Suprapubic skin (tissue), 4 donors: ENCODE results near the gene CEP63. TPM values are rescaled to one million over a fixed set of nuclear protein-coding genes. Genes with fewer than 3 reads are reported as not detected.
A peak's percentile ranks its signal among the peaks of the same experiment; 100 is the strongest.

Experiments used
- DNase-seq, 2 donors: peaks; one replicate each; pipeline ENCODE4 v3.0.0-alpha.2; 2019; ENCODE audit warnings: low spot score in 2 of 2
- H3K27ac ChIP-seq: fragments of 200-600 bp; sonication (generic); one replicate; pipeline ENCODE4 v1.5.1; 2019
- H3K27me3 ChIP-seq: fragments of 200-600 bp; sonication (generic); one replicate; pipeline ENCODE4 v1.5.1; 2019
- H3K36me3 ChIP-seq: fragments of 200-600 bp; sonication (generic); one replicate; pipeline ENCODE4 v1.5.1; 2019
- H3K4me1 ChIP-seq: fragments of 200-600 bp; sonication (generic); one replicate; pipeline ENCODE4 v1.5.1; 2019
- H3K4me3 ChIP-seq: fragments of 200-600 bp; sonication (generic); one replicate; pipeline ENCODE4 v1.5.1; 2019; ENCODE audit warnings: mild to moderate bottlenecking
- H3K9me3 ChIP-seq: fragments of 200-600 bp; sonication (generic); one replicate; pipeline ENCODE4 v1.5.1; 2019
- EP300 ChIP-seq: sonication (generic); formaldehyde crosslinking; IDR thresholded peaks from one replicate; pipeline ENCODE4 v1.6.1; 2017; ENCODE audit warnings: antibody characterized with exemption
- POLR2A ChIP-seq, 2 donors: fragments of 450-650 bp; IDR thresholded peaks; one replicate each; pipeline ENCODE4 v1.6.1; 2017; ENCODE audit warnings: antibody characterized with exemption in 2 of 2, mild to moderate bottlenecking in 2 of 2, moderate library complexity in 2 of 2
- POLR2AphosphoS5 ChIP-seq, 3 donors: sonication (generic); formaldehyde crosslinking; IDR thresholded peaks; one replicate each; pipeline ENCODE4 v1.6.1; 2017; ENCODE audit warnings: antibody characterized with exemption in 3 of 3
- WGBS: methylation state at CpG from one replicate; pipeline ENCODE4 v1.1.5; 2018; 5-methylcytosine and 5-hydroxymethylcytosine counted together
- total RNA-seq, 4 donors: library from RNA; depleted of rRNA; stranded (reverse); fragments of >200 nt; gene quantifications; one replicate each; pipeline ENCODE4 v1.1.0, GENCODE V29; 2016
- TF ChIP-seq, protein P1 (sequence below), 2 donors: fragments of 200-600 bp in 1 of 2; fragments of 450-650 bp in 1 of 2; sonication (generic) in 1 of 2; IDR thresholded peaks; one replicate each; pipeline ENCODE4 v1.5.1; 2016 to 2019; ENCODE audit warnings: antibody characterized with exemption in 2 of 2, mild to moderate bottlenecking in 1 of 2, moderate library complexity in 1 of 2

Gene CEP63
- total RNA-seq, 4 donors from 2014 or later, result 14.1 to 20.8 (median 16.5) TPM

DNA sequence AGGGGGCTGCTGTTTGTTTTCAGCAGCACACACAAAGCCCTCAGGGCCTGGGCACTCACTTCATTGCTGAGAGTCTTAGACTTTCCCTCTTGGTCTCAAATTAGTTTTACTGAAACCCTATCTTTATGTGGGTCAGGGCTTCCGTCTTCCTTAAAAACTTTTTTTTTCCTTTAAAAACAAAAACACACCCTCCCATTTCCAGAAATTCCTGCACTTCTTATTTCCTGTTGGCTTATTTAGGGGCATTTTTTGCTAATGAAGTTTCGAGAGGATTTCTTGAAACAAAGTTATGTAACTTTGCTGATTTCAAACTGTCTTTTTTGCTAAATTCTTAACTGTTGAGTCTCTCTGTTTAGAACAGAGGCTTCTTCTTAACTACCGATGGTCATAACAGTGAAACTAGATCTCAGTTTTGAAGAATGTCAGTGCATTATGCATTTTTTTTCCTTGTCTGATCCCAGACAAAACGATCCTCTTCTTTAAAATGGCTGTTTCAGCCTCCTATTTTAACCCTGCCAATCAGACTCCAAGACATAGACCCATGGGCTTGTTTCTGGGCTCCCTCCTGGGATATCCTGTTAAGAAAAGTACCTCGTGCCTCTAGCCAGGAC is 23.4 kb upstream of the CEP63 start:
- WGBS, result 46% methylated on average over 5 of the region's 5 CpGs

DNA sequence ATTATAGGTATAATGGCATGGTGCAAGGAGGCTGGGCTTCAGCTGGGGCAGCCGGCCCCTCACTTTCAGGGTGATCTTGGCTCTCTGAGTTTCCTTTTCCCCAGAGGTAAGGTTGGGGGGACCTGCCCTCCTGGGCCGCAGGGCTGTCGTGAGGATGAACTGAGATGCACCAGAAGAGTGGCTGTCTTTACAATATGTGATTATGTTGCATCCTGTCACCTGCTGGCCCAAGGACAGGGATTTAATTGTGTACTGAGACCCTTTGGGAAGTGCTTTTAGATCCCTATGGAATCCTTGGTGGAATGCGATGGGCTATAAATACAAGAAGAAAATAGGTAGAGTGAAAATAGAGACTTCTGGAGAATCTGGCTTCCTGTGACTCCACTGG is 22.2 kb upstream of the CEP63 start:
- WGBS, result 56% methylated on average over 4 of the region's 4 CpGs
- peaks cover 36% of the 10 kb centered on the region for H3K4me1 ChIP-seq
- peak overlapping the region; percentile 87 for H3K27ac ChIP-seq
- TF ChIP-seq, protein P1, sequence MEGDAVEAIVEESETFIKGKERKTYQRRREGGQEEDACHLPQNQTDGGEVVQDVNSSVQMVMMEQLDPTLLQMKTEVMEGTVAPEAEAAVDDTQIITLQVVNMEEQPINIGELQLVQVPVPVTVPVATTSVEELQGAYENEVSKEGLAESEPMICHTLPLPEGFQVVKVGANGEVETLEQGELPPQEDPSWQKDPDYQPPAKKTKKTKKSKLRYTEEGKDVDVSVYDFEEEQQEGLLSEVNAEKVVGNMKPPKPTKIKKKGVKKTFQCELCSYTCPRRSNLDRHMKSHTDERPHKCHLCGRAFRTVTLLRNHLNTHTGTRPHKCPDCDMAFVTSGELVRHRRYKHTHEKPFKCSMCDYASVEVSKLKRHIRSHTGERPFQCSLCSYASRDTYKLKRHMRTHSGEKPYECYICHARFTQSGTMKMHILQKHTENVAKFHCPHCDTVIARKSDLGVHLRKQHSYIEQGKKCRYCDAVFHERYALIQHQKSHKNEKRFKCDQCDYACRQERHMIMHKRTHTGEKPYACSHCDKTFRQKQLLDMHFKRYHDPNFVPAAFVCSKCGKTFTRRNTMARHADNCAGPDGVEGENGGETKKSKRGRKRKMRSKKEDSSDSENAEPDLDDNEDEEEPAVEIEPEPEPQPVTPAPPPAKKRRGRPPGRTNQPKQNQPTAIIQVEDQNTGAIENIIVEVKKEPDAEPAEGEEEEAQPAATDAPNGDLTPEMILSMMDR (IDR thresholded peaks at IDR 0.05), result no peak
- H3K36me3 ChIP-seq, result no peaks in the 10 kb centered on the region
- H3K4me3 ChIP-seq, result no peak overlapping the region
- H3K9me3 ChIP-seq, result no peaks in the 10 kb centered on the region
- H3K27me3 ChIP-seq, result no peaks in the 10 kb centered on the region
- no peak for DNase-seq

More for the DNA sequence above, 23.4 kb upstream of the CEP63 start:
- H3K27me3 ChIP-seq, result no peaks in the 10 kb centered on the region
- H3K4me3 ChIP-seq, result no peak overlapping the region
- TF ChIP-seq, protein P1 (IDR thresholded peaks at IDR 0.05), result no peak
- TF ChIP-seq POLR2A (IDR thresholded peaks at IDR 0.05) (no peak), POLR2AphosphoS5 (IDR thresholded peaks at IDR 0.05) (no peak), EP300 (no peak)
- no peaks in the 10 kb centered on the region for H3K36me3 ChIP-seq
- peaks cover 36% of the 10 kb centered on the region for H3K4me1 ChIP-seq
- H3K9me3 ChIP-seq, result no peaks in the 10 kb centered on the region
- DNase-seq, result no peak
- H3K27ac ChIP-seq, result peak overlapping the region; percentile 87

DNA sequence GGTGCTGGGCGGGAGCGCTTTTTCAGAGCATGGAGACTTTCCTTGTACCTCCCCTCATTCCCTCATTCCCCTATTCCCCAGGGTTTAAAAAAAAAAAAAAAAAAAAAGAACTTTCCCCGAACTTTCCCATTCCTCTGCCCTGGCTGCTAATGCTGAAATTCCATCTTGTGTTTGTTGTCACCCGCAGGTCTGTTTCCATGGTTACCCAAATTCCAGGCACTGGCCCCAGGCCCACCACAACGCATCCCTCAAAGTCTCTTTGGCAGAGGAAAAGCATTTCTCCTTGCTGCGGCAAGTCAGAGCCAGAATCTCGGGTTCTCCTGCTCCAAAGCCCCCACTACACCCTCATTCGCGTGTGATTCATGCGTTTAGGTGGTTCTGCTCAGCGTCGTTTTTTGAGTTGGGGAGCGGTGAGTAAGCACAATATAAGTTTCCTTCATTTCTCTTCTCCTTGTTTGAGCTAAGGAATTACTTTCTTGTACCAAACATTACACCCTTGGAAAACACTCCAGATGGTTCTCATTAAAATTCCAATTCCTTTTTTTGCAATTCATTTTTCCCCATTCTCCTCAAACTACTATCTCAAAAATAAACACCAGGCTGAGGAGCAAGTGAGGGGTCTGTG is 21.7 kb upstream of the CEP63 start:
- H3K27me3 ChIP-seq, result no peaks in the 10 kb centered on the region
- H3K9me3 ChIP-seq, result no peaks in the 10 kb centered on the region
- peak in 2 of 3 donors; percentile 34 to 60 for TF ChIP-seq POLR2AphosphoS5 (IDR thresholded peaks at IDR 0.05)
- TF ChIP-seq EP300, result no peak
- no peak for TF ChIP-seq POLR2A (IDR thresholded peaks at IDR 0.05)
- WGBS, result 31% methylated on average over 13 of the region's 13 CpGs
- peak overlapping the region; percentile 87 for H3K27ac ChIP-seq
- no peaks in the 10 kb centered on the region for H3K36me3 ChIP-seq
- peak; percentile 87 to 90 for DNase-seq
- H3K4me1 ChIP-seq, result peaks cover 36% of the 10 kb centered on the region
- no peak overlapping the region for H3K4me3 ChIP-seq

DNA sequence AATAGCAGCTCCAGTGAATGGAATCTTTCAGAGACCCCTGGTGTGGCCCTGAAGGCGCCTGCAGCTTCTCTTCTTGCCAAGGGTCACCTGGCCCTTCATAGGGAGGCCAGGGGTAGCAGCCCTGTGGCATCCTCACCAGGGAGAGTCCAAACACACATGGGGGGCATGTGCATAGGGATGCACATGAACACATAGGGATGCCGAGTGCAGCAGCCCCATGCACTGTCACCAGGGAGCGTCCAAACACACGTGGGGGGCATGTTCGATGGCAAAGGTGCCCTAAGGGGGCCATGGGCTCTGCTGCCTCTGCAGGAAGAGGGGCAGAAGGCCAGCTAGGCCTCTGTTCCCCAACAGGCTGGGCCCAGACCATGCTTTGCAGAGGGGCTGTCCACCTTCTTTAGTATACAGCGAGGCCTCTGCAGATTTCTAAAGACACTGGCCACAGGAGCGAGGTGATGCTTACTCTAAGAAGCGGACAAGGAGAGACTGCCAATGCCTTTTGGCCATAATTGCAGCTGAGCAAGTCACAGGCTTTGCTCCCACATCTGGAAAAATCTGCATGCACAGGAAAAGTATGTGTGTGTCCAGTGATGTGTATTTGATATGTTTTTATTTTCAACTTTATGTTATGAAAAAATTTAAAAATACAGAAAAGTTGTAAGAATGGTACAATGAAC is 21.0 kb upstream of the CEP63 start:
- H3K4me3 ChIP-seq, result no peak overlapping the region
- TF ChIP-seq EP300 (no peak), POLR2AphosphoS5 (IDR thresholded peaks at IDR 0.05) (no peak), POLR2A (IDR thresholded peaks at IDR 0.05) (no peak)
- TF ChIP-seq, protein P1 (IDR thresholded peaks at IDR 0.05), result no peak

DNA sequence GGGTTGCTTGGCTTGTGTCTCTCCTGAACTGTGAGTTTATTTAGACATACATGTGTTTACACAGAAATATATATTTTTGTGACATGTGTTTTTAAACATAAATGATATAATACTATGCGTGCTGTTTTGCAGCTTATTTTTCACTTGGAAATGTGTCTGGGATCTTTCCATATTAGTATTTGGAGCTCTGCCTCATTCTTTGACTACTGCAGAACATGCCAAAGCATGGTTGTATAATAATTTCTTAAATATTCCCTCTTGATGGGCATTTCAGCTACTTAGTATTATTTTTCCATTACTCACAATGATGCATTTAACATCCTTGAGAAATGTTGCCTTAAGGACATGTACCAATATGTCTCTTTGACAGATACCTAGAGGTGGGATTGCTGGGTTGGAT is 19.5 kb upstream of the CEP63 start:
- H3K9me3 ChIP-seq, result no peaks in the 10 kb centered on the region
- no peak for DNase-seq
- H3K36me3 ChIP-seq, result no peaks in the 10 kb centered on the region
- H3K27me3 ChIP-seq, result no peaks in the 10 kb centered on the region
- no peak overlapping the region for H3K4me3 ChIP-seq
- TF ChIP-seq, protein P1 (IDR thresholded peaks at IDR 0.05), result no peak
- TF ChIP-seq POLR2AphosphoS5 (IDR thresholded peaks at IDR 0.05), result no peak
- 58% methylated on average over 1 of the region's 1 CpG for WGBS
- H3K27ac ChIP-seq, result no peak overlapping the region
- H3K4me1 ChIP-seq, result peaks cover 26% of the 10 kb centered on the region

More for the DNA sequence above, 21.0 kb upstream of the CEP63 start:
- no peak for DNase-seq
- Histone ChIP-seq H3K4me1 (peaks cover 36% of the 10 kb centered on the region), H3K27ac (peak overlapping the region; percentile 87), H3K36me3 (no peaks in the 10 kb centered on the region), H3K27me3 (no peaks in the 10 kb centered on the region), H3K9me3 (no peaks in the 10 kb centered on the region)
- 65% methylated on average over 8 of the region's 8 CpGs for WGBS
